GM18907 (cell line): ENCODE data around the gene GAS1.

Experiments used
- ATAC-seq: cut with Tn5 transposase; IDR thresholded peaks from one replicate; pipeline ENCODE4 v1.9.1; 2021; ENCODE audit warnings: mild to moderate bottlenecking, moderate library complexity; ENCODE audit not compliant: unreplicated experiment

The GAS1 gene

DNA sequence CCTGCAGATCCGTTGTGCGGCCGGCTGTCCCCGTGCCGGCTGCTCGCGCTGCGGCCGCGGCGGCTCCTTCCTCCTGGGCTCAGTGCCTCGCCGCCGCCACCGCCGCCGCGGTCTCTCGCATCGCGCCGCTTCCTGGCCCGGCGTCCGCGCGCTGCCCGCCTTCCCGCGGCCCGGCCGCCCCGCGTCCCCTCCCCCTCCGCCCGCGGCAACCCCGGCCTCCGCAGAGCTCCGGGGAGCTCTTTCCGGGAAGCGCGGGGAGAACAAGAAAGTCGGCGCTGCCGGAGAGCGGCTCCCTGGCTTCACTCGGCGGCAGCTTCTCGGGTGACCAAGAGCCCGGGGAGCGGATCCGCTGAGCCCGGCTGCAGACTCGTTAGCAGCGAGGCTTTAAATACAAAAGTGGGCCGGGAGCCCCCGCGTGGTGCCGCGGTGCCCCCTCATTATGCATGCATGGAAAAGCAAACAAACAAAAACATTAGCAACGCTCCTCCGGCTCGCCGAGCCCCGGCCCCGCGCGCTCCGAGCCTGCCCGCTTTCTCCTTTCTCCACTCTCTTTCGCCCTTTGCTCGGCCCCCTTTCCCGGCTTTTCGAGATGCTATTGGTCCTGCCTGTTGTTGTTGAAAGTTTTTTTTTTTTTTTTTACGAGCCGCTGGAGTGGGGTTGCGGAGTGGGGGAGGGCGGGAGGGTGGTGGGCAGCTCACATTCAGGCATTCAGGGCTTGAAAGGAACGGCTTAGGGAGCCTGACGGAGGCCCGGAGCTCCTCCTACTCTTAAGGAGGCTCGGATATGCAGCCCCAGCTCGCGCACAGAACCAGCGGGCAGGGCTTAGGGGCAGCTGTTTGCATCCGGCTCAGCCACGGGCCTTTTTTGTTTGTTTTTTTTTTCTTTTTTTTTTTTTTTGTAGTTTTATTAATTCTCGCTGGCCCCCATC lies at the start of gene GAS1:
GAS1 (minus strand) TSS at position 361 of the 928 bp plus-strand sequence. CDS start 727 bp downstream, outside the sequence.
- peak; percentile 74 for ATAC-seq

DNA sequence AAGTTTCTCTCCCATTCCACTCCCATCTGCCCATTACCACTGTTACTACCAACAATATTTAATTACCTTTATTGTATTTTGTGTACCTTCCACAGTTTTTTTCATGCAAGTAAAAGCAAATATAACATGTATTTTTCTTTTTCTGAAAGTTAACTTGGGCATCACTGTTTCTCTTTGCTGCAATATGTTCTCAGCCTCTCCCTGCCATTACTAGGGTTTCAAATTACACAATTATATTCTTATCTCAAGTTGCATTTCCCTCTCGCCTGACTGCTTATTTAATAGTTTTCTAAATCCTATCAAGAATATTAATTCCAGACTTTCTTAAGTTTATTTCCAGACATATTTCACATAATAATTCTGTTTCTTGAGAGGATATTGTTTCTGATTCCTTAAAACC lies 46.9 kb upstream of the GAS1 start:
- ATAC-seq = no peak

- no peak for ATAC-seq
Observed at GRCh38 chr9:86993830-86994229, 46.5 kb upstream of the GAS1 start.

- ATAC-seq = no peak
Observed at GRCh38 chr9:86991077-86991476, 43.8 kb upstream of the GAS1 start.

GRCh38 chr9:86990290-86990689 lies 43.0 kb upstream of the GAS1 start:
- no peak for ATAC-seq

- ATAC-seq = no peak
Observed at GRCh38 chr9:86987900-86988299, 40.6 kb upstream of the GAS1 start.

DNA sequence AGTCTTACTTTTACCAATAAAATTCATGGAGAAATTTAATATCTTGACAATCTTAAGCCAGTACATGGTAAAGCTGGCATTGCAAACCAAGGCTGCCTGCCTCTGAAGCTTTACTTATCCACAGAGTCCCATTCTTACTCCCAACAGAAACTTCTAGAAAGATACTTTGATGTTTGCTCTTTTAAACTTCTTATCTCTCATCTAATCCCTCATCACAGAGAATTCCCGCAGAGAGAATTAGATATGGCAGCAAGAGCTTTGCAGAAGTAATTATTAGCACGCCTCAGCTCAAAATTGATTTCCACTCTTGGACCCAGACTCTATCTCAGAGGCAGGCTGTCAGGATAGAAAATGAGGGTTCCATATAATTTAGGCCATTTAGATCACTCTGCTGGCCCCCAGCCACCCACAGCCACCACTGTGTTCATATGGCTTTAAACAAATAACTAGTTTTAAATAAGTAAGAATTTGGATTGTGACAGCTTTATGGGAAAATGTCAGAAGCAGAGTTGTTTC lies 37.9 kb upstream of the GAS1 start:
- ATAC-seq = no peak

DNA sequence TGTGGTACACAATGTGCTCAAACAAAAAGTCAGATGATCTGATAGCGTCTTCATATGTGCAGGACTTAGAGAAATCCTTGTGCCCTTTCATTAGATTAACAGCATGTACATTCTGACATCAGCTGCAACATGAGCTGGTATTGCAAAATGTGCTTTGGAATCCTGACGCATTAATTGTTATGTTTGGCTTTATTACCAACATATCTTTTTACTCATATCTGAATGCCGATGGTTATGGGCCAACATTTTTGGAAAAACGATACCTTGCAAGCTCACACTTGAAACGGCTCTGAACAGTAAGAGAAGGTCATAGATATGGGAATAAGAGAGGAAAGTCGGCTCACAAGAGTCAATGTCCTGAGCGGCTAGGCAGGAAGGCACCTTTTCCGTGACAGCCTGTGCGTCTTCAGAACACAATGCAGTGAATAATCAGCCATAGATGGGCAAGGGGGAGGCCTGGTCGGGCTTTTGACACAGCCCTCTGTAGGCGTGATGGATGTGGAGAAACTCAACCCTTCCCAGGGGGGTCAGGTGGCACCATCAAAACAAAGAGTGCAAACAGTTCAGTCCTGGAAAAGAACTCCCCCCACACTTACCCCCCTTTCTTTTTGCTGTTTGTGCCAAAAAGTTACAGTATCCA lies 36.4 kb upstream of the GAS1 start:
- ATAC-seq = no peak

DNA sequence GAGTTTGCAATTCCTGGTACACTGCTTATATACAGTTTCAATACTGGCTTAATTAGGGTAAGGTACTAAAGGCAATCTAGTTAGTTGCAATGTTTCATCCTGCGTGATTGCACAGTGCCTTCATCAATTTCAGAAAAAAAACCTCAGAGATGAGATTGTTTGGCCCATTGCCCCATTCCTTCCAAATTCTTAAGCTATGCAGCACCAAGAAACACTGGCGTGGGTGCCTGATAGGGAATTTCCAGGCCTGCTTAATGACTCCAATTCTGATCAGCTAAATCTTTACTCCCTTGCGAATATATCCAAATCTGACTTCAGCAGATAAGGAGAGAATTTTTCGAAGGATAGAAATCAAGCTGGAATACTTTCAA lies 35.9 kb upstream of the GAS1 start:
- ATAC-seq = no peak

- ATAC-seq = no peak
Observed at GRCh38 chr9:86980802-86981201, 33.5 kb upstream of the GAS1 start.

- ATAC-seq = no peak
Observed at GRCh38 chr9:86979657-86980056, 32.4 kb upstream of the GAS1 start.

DNA sequence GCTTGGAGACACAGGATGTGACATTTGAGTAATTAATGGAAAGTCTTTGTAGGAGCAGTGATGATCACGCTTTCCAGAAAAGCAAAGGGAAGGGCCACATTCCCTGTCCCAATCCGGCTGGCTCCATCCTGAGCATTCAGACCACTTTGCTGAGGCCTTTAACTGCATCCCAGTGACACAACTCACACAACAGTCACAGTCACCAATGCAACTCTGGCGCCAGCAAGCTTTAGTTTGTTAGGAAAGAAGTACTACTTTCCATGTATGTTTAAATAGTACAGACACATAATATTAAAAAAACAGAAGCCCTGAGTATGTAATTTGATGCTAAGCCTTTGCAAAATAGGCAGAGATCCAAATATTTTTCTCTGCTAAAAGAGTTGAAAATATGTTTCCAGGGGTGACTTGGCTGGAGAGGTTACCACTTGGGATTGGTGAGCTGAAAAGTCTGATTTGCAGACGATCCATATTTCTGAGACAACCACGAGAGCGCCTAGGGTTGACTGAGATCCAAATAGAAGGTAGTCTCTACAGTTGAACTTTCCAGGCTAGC lies 31.7 kb upstream of the GAS1 start:
- no peak for ATAC-seq

- no peak for ATAC-seq
Observed at GRCh38 chr9:86978413-86978812, 31.1 kb upstream of the GAS1 start.

DNA sequence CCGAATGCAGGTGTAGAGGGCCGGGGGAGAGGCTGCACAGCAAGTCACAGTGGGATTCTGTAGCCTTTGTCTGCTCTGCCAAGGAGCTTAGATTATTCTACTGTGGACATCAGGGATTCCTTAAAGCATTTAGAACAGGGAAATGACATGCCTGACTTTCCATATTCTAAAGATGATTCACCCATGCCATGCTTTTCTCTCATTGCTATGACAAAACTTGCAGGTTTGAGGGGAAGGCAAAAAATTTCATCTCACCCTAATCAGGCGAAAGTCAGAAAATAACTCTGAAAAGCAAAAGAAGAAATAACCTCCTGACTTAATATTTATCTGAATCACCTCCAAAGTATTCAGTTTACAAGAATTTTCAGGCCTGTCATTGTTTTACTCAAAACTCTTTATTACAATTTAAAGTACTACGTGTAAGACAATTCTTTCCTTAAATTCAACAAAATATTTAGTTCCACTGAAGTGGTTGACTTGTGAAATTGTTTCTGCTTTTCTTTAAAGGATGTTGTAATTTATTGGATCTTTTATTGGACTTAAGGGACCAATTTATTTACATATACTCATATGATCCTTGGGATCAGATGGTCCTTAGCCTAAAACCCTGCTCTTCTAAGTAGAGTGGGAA lies 30.0 kb upstream of the GAS1 start:
- ATAC-seq = no peak

DNA sequence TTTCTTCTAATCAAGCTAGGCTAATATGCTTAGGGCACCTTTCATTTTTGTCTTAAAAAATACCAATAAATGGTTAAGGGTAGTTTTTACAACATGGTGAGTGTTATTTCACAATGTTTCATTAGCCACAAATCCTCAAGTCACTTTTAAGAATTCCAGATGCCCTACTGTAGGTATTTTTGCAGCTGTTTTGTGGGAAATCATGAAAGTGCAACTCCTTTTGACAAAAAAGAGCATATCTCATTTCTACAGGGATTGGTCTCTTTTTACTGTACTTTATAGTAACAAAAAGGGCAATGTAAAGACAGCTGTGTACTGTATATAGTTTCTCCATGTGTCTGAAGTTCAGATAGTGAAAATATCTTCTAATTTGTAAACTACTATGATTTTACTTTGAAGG lies 28.3 kb upstream of the GAS1 start:
- no peak for ATAC-seq

- ATAC-seq = no peak
Observed at GRCh38 chr9:86975036-86975435, 27.7 kb upstream of the GAS1 start.

DNA sequence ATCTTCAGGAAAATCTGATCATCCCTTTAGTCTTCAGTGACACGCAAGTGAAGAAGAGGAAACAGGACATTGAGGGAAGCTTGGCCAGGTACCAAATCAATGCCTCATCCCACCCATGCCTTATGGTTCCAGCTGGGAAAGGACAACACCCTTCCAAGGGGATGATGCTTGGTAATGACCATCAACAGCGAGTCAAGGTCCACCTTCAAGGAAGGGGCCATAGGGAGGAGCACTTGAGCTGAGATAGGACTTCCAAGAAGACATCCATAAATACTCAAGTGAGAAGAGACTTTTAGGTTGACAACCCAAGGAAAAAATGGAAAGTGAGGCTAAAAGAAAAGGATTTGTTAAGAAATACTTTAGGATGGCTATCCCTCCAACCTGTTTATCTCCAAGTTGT lies 27.1 kb upstream of the GAS1 start:
- no peak for ATAC-seq

DNA sequence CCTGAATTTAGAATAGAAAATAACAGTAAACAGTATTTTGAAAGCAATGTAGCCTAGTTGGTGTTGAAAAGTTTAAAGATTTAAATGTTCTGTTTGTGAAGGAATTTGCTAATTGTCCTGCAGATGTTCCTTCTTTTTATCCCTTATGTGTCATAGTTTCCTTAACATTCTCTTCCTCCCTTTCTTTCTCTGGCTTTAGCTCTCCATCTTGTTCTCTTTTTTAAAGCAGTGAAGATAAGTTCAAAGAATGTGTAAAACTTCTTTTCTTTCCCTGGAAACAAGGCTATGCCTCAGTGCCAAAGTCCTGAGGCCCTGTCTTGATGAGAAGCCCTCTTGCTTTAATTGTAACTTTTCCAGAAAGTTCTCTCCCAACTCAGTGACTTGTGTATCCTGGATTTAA lies 24.4 kb upstream of the GAS1 start:
- ATAC-seq = no peak

DNA sequence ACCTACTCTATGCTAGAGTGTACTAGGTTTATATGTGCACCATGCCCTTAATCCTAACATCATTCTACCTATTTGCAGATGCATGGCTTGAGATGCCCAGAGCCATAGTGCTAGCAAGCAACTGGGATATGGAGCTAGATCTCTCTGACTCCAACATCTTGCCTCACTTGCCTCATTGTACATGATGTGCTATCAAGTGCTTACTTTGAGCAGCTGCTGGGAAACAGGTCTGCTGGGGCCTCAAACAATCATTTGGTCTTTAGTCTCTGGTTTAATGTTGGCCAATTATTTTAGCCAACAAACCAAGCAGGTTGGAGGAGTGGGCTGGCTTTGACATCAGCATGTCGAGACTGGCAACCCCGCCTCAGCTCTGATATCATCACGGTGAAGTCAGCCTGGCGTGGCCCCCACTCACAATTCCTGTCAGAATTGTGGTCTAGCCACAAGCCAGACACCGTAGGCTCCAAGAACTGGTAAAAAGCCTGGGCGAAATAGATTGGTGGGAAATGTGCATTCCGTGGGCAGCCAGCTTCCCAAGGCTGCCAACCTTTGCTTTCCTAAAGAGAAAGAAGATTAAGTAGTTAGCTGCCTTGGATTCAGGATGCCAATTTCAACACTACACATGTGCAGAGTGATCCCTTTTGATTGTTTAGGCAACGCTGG lies 21.1 kb upstream of the GAS1 start:
- ATAC-seq = no peak

GRCh38 chr9:86966852-86967511 lies 19.7 kb upstream of the GAS1 start:
- no peak for ATAC-seq
